ENCODE results near the gene PSMF1. TPM values are rescaled to one million over a fixed set of nuclear protein-coding genes. Genes with fewer than 3 reads are reported as not detected.

Gene PSMF1
- total RNA-seq: 126 TPM
- long read RNA-seq, full-length matches to known transcripts: 183 of 216 reads
- long read RNA-seq, partial matches to known transcripts: 4 of 216 reads
- long read RNA-seq, other reads (novel, unspliced or antisense): 29 of 216 reads

GRCh38 chr20:1118336-1119127 is at the start of gene PSMF1:
Gene PSMF1, plus strand, starts transcription at chr20:1118602. Its CDS starts 172 bp downstream, at chr20:1118774.
- peak; percentile 98 for DNase-seq (ENCODE audit: low spot score)

- no peak for DNase-seq (ENCODE audit: low spot score)
Observed at GRCh38 chr20:1072258-1072657, 46.1 kb upstream of the PSMF1 start.

GRCh38 chr20:1075616-1076015 is 42.8 kb upstream of the PSMF1 start:
- DNase-seq (ENCODE audit: low spot score): no peak

- no peak for DNase-seq (ENCODE audit: low spot score)
Observed at GRCh38 chr20:1081891-1082290, 36.5 kb upstream of the PSMF1 start.

GRCh38 chr20:1083431-1084080 is 34.8 kb upstream of the PSMF1 start:
- DNase-seq (ENCODE audit: low spot score): no peak

- no peak for DNase-seq (ENCODE audit: low spot score)
Observed at GRCh38 chr20:1085492-1086276, 32.7 kb upstream of the PSMF1 start.

GRCh38 chr20:1086277-1087213 is 31.9 kb upstream of the PSMF1 start:
- no peak for DNase-seq (ENCODE audit: low spot score)

- no peak for DNase-seq (ENCODE audit: low spot score)
Observed at GRCh38 chr20:1087311-1087905, 31.0 kb upstream of the PSMF1 start.

GRCh38 chr20:1094751-1095150 is 23.7 kb upstream of the PSMF1 start:
- DNase-seq (ENCODE audit: low spot score): no peak

GRCh38 chr20:1101533-1101932 is 16.9 kb upstream of the PSMF1 start:
- DNase-seq (ENCODE audit: low spot score): no peak

GRCh38 chr20:1102016-1102415 is 16.4 kb upstream of the PSMF1 start:
- no peak for DNase-seq (ENCODE audit: low spot score)

- no peak for DNase-seq (ENCODE audit: low spot score)
Observed at GRCh38 chr20:1103751-1104150, 14.7 kb upstream of the PSMF1 start.

- DNase-seq (ENCODE audit: low spot score): no peak
Observed at GRCh38 chr20:1105599-1106194, 12.7 kb upstream of the PSMF1 start.

GRCh38 chr20:1107176-1107575 is 11.2 kb upstream of the PSMF1 start:
- no peak for DNase-seq (ENCODE audit: low spot score)

- DNase-seq (ENCODE audit: low spot score): no peak
Observed at GRCh38 chr20:1108437-1108920, 9.9 kb upstream of the PSMF1 start.

GRCh38 chr20:1112908-1113307 is 5.5 kb upstream of the PSMF1 start:
- DNase-seq (ENCODE audit: low spot score): no peak

- DNase-seq (ENCODE audit: low spot score): no peak
Observed at GRCh38 chr20:1118004-1118335, 432 bp upstream of the PSMF1 start.

GRCh38 chr20:1119128-1119505 is 715 bp downstream of the PSMF1 start:
- no peak for DNase-seq (ENCODE audit: low spot score)

- no peak for DNase-seq (ENCODE audit: low spot score)
Observed at GRCh38 chr20:1119524-1119923, 1.1 kb downstream of the PSMF1 start.

- DNase-seq (ENCODE audit: low spot score): no peak
Observed at GRCh38 chr20:1121429-1121828, 3.0 kb downstream of the PSMF1 start.
